Measurements from ENCODE around the gene ETNPPL.

The ETNPPL gene

DNA sequence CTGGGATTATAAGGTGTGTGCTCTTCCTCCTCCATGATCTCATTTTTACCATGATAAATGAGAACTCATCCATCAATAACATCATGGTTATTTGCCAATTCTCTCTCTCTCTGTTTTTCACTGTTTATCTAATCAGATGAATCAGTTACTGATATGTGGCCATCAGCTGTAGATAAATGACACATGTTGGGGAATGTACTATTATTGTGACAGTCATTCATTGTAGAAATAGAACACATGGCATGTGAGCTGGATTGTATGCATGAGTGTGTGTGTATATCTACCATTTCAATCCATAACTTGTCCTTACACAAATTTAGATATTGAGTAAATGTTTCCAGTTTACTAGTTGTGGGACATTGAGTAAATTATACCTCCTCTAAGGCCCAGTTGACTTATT lies 59.5 kb downstream of the ETNPPL start:
- no peak for TF ChIP-seq GABPA (IDR thresholded peaks at IDR 0.05; ENCODE audit: low read depth)
- no peak for TF ChIP-seq SPI1 (IDR thresholded peaks at IDR 0.05; ENCODE audit: borderline replicate concordance, low read depth)
- no peak for TF ChIP-seq POLR2AphosphoS5 (IDR thresholded peaks at IDR 0.05; ENCODE audit: low read depth)
- TF ChIP-seq, protein P1, sequence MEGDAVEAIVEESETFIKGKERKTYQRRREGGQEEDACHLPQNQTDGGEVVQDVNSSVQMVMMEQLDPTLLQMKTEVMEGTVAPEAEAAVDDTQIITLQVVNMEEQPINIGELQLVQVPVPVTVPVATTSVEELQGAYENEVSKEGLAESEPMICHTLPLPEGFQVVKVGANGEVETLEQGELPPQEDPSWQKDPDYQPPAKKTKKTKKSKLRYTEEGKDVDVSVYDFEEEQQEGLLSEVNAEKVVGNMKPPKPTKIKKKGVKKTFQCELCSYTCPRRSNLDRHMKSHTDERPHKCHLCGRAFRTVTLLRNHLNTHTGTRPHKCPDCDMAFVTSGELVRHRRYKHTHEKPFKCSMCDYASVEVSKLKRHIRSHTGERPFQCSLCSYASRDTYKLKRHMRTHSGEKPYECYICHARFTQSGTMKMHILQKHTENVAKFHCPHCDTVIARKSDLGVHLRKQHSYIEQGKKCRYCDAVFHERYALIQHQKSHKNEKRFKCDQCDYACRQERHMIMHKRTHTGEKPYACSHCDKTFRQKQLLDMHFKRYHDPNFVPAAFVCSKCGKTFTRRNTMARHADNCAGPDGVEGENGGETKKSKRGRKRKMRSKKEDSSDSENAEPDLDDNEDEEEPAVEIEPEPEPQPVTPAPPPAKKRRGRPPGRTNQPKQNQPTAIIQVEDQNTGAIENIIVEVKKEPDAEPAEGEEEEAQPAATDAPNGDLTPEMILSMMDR (IDR thresholded peaks at IDR 0.05; ENCODE audit: insufficient read depth, low read length): no peak
- TF ChIP-seq, protein P2, sequence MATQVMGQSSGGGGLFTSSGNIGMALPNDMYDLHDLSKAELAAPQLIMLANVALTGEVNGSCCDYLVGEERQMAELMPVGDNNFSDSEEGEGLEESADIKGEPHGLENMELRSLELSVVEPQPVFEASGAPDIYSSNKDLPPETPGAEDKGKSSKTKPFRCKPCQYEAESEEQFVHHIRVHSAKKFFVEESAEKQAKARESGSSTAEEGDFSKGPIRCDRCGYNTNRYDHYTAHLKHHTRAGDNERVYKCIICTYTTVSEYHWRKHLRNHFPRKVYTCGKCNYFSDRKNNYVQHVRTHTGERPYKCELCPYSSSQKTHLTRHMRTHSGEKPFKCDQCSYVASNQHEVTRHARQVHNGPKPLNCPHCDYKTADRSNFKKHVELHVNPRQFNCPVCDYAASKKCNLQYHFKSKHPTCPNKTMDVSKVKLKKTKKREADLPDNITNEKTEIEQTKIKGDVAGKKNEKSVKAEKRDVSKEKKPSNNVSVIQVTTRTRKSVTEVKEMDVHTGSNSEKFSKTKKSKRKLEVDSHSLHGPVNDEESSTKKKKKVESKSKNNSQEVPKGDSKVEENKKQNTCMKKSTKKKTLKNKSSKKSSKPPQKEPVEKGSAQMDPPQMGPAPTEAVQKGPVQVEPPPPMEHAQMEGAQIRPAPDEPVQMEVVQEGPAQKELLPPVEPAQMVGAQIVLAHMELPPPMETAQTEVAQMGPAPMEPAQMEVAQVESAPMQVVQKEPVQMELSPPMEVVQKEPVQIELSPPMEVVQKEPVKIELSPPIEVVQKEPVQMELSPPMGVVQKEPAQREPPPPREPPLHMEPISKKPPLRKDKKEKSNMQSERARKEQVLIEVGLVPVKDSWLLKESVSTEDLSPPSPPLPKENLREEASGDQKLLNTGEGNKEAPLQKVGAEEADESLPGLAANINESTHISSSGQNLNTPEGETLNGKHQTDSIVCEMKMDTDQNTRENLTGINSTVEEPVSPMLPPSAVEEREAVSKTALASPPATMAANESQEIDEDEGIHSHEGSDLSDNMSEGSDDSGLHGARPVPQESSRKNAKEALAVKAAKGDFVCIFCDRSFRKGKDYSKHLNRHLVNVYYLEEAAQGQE (IDR thresholded peaks at IDR 0.05; ENCODE audit: insufficient replicate concordance, low read depth): no peak
- Histone ChIP-seq H3K4me3 (replicated peaks; ENCODE audit: insufficient read depth, low read length) (no peak overlapping the region), H3K27me3 (ENCODE audit: insufficient read depth, poor library complexity, severe bottlenecking) (peaks cover 4% of the 10 kb centered on the region), H3K27ac (replicated peaks) (no peak overlapping the region)
- DNase-seq (ENCODE audit: low read depth in 1 of 2, low spot score in 1 of 2): no peak

DNA sequence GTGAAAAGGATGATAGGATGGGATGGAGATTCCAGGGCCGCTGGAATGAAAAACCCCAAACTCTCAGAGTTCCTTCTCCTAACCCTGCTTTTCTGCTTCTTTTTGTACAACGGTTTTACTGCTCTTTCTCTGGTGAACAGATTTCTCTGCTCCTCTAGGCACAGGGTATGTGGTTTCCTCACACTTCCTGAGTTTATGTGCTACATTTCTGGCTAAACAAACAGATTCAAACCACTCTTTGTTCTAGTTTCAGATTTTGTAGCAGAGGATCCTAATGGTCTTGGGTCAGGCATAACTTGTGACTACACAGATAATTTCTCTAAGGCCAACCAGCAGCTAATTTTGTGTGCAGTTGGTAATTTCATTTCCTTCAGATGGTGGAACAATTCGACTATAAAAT lies 59.9 kb downstream of the ETNPPL start:
- TF ChIP-seq, protein P1 (IDR thresholded peaks at IDR 0.05; ENCODE audit: insufficient read depth, low read length): no peak
- no peak for TF ChIP-seq SPI1 (IDR thresholded peaks at IDR 0.05; ENCODE audit: borderline replicate concordance, low read depth)
- TF ChIP-seq GABPA (IDR thresholded peaks at IDR 0.05; ENCODE audit: low read depth): no peak
- TF ChIP-seq, protein P2 (IDR thresholded peaks at IDR 0.05; ENCODE audit: insufficient replicate concordance, low read depth): no peak
- TF ChIP-seq POLR2AphosphoS5 (IDR thresholded peaks at IDR 0.05; ENCODE audit: low read depth): no peak

DNA sequence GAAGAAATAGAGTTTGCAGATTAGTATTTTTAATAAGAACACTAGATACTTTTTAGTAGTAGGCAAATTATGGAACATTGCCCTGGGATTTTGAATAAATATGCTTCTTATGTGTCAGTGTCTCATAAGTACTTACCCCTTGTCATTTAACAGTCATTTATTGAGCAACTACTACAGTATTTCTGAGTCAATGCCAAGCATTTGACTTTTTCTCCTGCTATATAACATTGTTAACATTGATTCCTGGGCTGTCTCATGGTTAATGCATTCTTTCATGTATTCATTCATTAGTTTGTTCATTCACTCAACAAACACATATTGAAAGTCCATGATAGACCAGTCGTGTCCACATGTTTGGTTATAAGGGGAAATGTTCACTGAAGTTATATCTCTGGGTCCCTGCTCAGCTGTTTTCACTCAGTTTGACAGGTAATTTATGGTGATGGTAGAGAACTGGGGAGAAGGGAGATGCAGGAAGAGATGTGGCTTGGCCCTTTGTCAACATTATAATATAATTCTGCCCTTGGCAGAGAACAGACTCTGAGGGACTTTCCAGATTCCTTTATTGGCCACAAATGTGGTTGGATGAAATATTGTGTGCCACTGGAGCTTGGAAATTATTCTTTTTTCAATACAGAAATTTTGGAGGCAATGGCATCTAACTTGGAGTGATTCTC lies 62.6 kb downstream of the ETNPPL start:
- no peak for TF ChIP-seq GABPA (IDR thresholded peaks at IDR 0.05; ENCODE audit: low read depth)
- DNase-seq (ENCODE audit: low read depth in 1 of 2, low spot score in 1 of 2): no peak
- H3K27ac ChIP-seq (replicated peaks): no peak overlapping the region

More for the DNA sequence above, 59.9 kb downstream of the ETNPPL start:
- no peak overlapping the region for H3K4me3 ChIP-seq (replicated peaks; ENCODE audit: insufficient read depth, low read length)
- DNase-seq (ENCODE audit: low read depth in 1 of 2, low spot score in 1 of 2): no peak
- H3K27ac ChIP-seq (replicated peaks): no peak overlapping the region
- peaks cover 4% of the 10 kb centered on the region for H3K27me3 ChIP-seq (ENCODE audit: insufficient read depth, poor library complexity, severe bottlenecking)

DNA sequence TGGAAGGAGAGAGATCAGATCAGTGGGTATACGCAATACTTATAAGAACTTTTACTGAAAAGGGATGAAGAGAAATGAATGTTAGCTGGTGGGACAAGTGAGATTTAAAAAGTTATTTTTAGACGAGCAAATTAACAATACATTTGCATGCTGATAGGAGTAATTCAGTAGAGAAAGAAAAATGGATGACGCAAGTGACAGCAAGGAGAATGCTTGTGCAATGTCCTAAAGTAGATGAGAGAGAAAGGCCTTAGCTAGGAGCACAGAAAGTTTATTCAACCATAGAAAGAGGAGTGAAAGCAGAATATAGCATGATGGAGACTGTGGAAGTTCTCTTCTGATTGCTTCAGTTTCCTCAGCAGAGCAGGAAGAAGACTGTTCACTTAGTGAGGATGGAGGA lies 66.7 kb downstream of the ETNPPL start:
- Histone ChIP-seq H3K27me3 (ENCODE audit: insufficient read depth, poor library complexity, severe bottlenecking) (no peaks in the 10 kb centered on the region), H3K4me3 (replicated peaks; ENCODE audit: insufficient read depth, low read length) (no peak overlapping the region), H3K27ac (replicated peaks) (no peak overlapping the region)
- DNase-seq (ENCODE audit: low read depth in 1 of 2, low spot score in 1 of 2): no peak
- TF ChIP-seq, protein P1 (IDR thresholded peaks at IDR 0.05; ENCODE audit: insufficient read depth, low read length): no peak
- TF ChIP-seq, protein P2 (IDR thresholded peaks at IDR 0.05; ENCODE audit: insufficient replicate concordance, low read depth): no peak
- no peak for TF ChIP-seq POLR2AphosphoS5 (IDR thresholded peaks at IDR 0.05; ENCODE audit: low read depth)

More for the DNA sequence above, 62.6 kb downstream of the ETNPPL start:
- H3K27me3 ChIP-seq (ENCODE audit: insufficient read depth, poor library complexity, severe bottlenecking): no peaks in the 10 kb centered on the region
- H3K4me3 ChIP-seq (replicated peaks; ENCODE audit: insufficient read depth, low read length): no peak overlapping the region
